Osteoblast (primary cell): ENCODE results near the gene STX1B. TPM values are rescaled to one million over a fixed set of nuclear protein-coding genes. Genes with fewer than 3 reads are reported as not detected.
"Not testable (repeated sequence)": the region's sequence is repeated elsewhere in the genome, so short reads cannot be mapped to it uniquely, and the experiment has no call there.

Source experiments
- DNase-seq: peaks from one replicate; pipeline ENCODE4 v3.0.0; 2011; ENCODE audit warnings: low spot score, mixed read lengths; ENCODE audit not compliant: insufficient read length; ENCODE audit errors: missing footprints
- H2AFZ ChIP-seq: 2 replicates; pipeline ENCODE4 v1.6.0; 2011; ENCODE audit warnings: mild to moderate bottlenecking, low read length
- H3K27ac ChIP-seq: 2 replicates; pipeline ENCODE4 v1.5.1; 2011; ENCODE audit warnings: mild to moderate bottlenecking, low read depth, low read length, moderate library complexity
- H3K27me3 ChIP-seq: 2 replicates; pipeline ENCODE4 v1.6.0; 2012; ENCODE audit warnings: mild to moderate bottlenecking, control low read depth, inconsistent platforms, low read length, moderate library complexity; ENCODE audit not compliant: insufficient read depth
- H3K36me3 ChIP-seq: 2 replicates; pipeline ENCODE4 v1.5.1; 2011; ENCODE audit warnings: mild to moderate bottlenecking, low read length, control low read depth, moderate library complexity; ENCODE audit not compliant: insufficient read depth
- H3K4me1 ChIP-seq: 2 replicates; pipeline ENCODE4 v1.5.1; 2011; ENCODE audit warnings: mild to moderate bottlenecking, low read length, control low read depth, moderate library complexity; ENCODE audit not compliant: insufficient read depth
- H3K4me2 ChIP-seq: 2 replicates; pipeline ENCODE4 v1.6.0; 2011; ENCODE audit warnings: mild to moderate bottlenecking, low read length; ENCODE audit not compliant: insufficient read depth
- H3K4me3 ChIP-seq: fragments of 200-600 bp; sonication (generic); 3 replicates; pipeline ENCODE4 v1.5.1; 2012; ENCODE audit warnings: mild to moderate bottlenecking, low read length, inconsistent platforms; ENCODE audit not compliant: insufficient read depth
- H3K79me2 ChIP-seq: 2 replicates; pipeline ENCODE4 v1.6.0; 2012; ENCODE audit warnings: mild to moderate bottlenecking, low read length, control low read depth, inconsistent platforms; ENCODE audit not compliant: insufficient read depth
- H3K9me3 ChIP-seq: 2 replicates; pipeline ENCODE4 v1.5.1; 2011; ENCODE audit warnings: low read depth, low read length, control low read depth
- H4K20me1 ChIP-seq: 2 replicates; pipeline ENCODE4 v1.6.0; 2012; ENCODE audit warnings: mild to moderate bottlenecking, low read length, control low read depth; ENCODE audit not compliant: insufficient read depth
- total RNA-seq: library from RNA; depleted of rRNA; stranded (reverse); fragments of >200 nt; gene quantifications from 2 replicates; pipeline ENCODE4 v1.2.3, GENCODE V29; 2012
- TF ChIP-seq, protein P1 (sequence below): IDR thresholded peaks from 2 replicates; pipeline ENCODE4 v1.5.1; 2011; ENCODE audit warnings: mild to moderate bottlenecking, low read depth, low read length, moderate library complexity; ENCODE audit errors: extremely low read depth

Gene STX1B
- total RNA-seq, 1 donor: 0.72 TPM

DNA sequence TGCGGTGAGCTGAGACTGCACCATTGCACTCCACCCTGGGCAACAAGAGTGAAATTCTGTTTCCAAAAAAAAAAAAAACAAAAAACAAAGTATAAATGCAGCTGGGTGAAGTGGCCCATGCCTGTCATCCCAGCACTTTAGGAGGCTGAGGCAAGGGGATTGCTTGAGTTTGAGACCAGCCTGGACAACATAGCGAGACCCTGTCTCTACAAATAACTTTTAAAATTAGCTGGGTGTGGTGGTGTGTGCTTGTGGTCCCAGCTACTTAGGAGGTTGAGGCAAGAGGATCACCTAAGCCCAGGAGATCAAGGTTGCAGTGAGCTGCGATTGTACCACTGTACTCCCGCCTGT lies 12.8 kb upstream of the STX1B start:
- TF ChIP-seq, protein P1, sequence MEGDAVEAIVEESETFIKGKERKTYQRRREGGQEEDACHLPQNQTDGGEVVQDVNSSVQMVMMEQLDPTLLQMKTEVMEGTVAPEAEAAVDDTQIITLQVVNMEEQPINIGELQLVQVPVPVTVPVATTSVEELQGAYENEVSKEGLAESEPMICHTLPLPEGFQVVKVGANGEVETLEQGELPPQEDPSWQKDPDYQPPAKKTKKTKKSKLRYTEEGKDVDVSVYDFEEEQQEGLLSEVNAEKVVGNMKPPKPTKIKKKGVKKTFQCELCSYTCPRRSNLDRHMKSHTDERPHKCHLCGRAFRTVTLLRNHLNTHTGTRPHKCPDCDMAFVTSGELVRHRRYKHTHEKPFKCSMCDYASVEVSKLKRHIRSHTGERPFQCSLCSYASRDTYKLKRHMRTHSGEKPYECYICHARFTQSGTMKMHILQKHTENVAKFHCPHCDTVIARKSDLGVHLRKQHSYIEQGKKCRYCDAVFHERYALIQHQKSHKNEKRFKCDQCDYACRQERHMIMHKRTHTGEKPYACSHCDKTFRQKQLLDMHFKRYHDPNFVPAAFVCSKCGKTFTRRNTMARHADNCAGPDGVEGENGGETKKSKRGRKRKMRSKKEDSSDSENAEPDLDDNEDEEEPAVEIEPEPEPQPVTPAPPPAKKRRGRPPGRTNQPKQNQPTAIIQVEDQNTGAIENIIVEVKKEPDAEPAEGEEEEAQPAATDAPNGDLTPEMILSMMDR: no peak
- Histone ChIP-seq H3K27ac (no peak overlapping the region), H4K20me1 (no peaks in the 10 kb centered on the region), H3K4me3 (no peak overlapping the region), H3K4me2 (no peak overlapping the region), H2AFZ (no peak overlapping the region), H3K27me3 (no peaks in the 10 kb centered on the region), H3K4me1 (no peaks in the 10 kb centered on the region), H3K36me3 (no peaks in the 10 kb centered on the region), H3K9me3 (no peaks in the 10 kb centered on the region), H3K79me2 (no peaks in the 10 kb centered on the region)
- no peak for DNase-seq

DNA sequence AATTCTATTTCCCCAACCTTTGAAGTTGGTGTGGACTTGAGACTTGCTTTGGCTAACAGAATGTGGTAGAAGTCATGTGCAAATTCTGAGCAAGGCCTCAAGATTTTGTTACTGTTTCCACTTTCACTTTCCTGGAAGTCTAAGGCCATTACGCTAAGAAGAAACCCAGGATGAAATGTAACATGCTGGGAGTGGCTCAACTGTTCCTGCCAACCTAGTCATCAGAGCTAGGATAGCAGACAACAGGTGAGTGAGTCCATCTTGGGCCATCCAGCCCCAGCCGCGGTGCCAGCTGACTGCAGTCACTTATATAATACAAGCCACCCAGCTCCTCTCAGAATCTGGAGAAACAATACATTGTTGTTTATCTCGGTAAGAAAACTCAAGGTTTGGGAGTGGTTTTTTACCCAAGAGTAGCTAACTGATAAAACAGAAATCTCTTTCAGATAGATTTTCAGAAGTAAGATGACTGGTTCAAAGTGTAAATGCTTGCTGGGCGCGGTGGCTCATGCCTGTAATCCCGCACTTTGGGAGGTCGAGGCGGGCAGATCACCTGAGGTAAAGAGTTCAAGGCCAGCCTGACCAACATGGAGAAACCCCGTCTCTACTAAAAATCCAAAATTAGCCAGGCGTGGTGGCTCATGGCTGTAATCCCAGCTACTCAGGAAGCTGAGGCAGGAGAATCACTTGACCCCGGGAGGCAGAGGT lies 12.3 kb upstream of the STX1B start:
- no peak overlapping the region for H3K4me2 ChIP-seq
- no peak overlapping the region for H3K27ac ChIP-seq
- H3K27me3 ChIP-seq: no peaks in the 10 kb centered on the region
- no peak for DNase-seq
- no peaks in the 10 kb centered on the region for H3K36me3 ChIP-seq
- H3K9me3 ChIP-seq: no peaks in the 10 kb centered on the region
- TF ChIP-seq, protein P1: no peak
- no peak overlapping the region for H3K4me3 ChIP-seq
- H3K79me2 ChIP-seq: no peaks in the 10 kb centered on the region
- no peaks in the 10 kb centered on the region for H4K20me1 ChIP-seq
- no peak overlapping the region for H2AFZ ChIP-seq
- no peaks in the 10 kb centered on the region for H3K4me1 ChIP-seq

DNA sequence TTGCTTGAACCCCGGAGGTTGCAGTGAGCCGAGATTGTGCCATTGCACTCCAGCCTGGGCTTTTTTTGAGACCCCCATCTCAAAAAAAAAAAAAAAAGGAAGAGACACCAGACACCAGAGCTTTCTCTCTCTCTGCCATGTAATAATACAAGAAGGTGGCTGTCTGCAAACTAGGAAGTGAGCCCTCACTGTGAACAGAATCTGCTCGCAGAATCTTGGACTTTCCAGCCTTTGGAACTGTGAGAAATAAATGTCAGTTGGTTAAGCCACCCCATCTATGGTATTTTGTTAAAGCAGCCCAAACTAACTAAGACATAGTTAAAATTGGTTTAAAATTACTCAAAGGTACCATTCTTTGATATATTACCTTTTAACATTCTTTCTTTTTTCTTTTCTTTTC lies 10.1 kb upstream of the STX1B start:
- Histone ChIP-seq H3K4me2 (no peak overlapping the region), H3K27ac (no peak overlapping the region), H3K27me3 (no peaks in the 10 kb centered on the region), H3K4me3 (no peak overlapping the region), H3K36me3 (no peaks in the 10 kb centered on the region), H3K79me2 (no peaks in the 10 kb centered on the region), H2AFZ (no peak overlapping the region), H4K20me1 (no peaks in the 10 kb centered on the region), H3K9me3 (no peaks in the 10 kb centered on the region), H3K4me1 (no peaks in the 10 kb centered on the region)
- no peak for DNase-seq
- TF ChIP-seq, protein P1: no peak

DNA sequence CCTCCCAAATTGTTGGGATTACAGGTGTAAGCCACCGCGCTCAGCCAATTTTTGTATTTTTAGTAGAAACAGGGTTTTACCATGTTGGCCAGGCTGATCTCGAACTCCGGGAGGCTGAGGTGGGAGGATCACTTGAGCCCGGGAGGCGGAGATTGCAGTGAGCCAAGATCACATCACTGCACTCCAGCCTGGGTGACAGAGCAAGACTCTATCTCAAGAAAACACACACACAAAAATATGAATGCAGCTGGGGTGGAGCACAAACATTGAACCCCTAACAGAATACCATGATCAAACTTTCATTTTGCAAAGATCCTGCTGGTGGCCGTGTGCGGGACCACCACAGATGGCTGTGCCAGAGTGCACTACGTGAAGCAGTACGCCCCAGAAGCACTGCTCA lies 7.3 kb upstream of the STX1B start:
- H3K4me1 ChIP-seq, H3K9me3 ChIP-seq, H2AFZ ChIP-seq, H3K27me3 ChIP-seq, H3K4me3 ChIP-seq, H3K4me2 ChIP-seq, H4K20me1 ChIP-seq, H3K36me3 ChIP-seq, DNase-seq, H3K79me2 ChIP-seq, H3K27ac ChIP-seq: not testable (repeated sequence)
